ENCODE results near the gene AXIN1.

DNA sequence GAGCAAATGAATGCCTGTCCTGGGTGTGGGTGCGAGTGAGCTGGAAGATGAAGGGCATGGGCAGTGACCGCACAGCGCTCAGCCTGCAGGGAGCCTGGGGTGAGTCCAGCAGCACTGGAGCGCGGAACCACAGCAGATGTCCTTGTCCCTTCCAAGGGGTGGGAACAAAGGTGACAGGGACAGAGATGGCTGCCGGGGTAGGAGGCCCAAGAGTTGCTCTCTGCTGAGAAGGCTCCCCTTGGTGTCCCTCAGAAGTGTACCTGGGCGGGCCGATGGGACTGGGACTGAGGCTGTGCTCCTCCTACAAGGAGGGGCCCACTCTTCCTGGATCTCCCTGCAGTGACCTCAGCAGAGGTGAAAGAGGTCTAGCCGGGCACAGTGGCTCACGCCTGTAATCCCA is 36.8 kb upstream of the AXIN1 start:
- TF ChIP-seq, protein P1, sequence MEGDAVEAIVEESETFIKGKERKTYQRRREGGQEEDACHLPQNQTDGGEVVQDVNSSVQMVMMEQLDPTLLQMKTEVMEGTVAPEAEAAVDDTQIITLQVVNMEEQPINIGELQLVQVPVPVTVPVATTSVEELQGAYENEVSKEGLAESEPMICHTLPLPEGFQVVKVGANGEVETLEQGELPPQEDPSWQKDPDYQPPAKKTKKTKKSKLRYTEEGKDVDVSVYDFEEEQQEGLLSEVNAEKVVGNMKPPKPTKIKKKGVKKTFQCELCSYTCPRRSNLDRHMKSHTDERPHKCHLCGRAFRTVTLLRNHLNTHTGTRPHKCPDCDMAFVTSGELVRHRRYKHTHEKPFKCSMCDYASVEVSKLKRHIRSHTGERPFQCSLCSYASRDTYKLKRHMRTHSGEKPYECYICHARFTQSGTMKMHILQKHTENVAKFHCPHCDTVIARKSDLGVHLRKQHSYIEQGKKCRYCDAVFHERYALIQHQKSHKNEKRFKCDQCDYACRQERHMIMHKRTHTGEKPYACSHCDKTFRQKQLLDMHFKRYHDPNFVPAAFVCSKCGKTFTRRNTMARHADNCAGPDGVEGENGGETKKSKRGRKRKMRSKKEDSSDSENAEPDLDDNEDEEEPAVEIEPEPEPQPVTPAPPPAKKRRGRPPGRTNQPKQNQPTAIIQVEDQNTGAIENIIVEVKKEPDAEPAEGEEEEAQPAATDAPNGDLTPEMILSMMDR (IDR thresholded peaks at IDR 0.05), result no peak
- TF ChIP-seq ZBTB21 (CRISPR knock-in tag; IDR thresholded peaks at IDR 0.05; ENCODE audit: borderline replicate concordance) (no peak), SMAD3 (CRISPR knock-in tag; IDR thresholded peaks at IDR 0.05; ENCODE audit: borderline replicate concordance) (no peak), ZNF281 (CRISPR knock-in tag; IDR thresholded peaks at IDR 0.05) (no peak), PREB (CRISPR knock-in tag; IDR thresholded peaks at IDR 0.05; ENCODE audit: borderline replicate concordance) (no peak), ATF6 (CRISPR knock-in tag; IDR thresholded peaks at IDR 0.05) (no peak), USF2 (CRISPR knock-in tag; IDR thresholded peaks at IDR 0.05) (no peak), ZNF671 (CRISPR knock-in tag; IDR thresholded peaks at IDR 0.05) (no peak), CBFB (CRISPR knock-in tag; IDR thresholded peaks at IDR 0.05; ENCODE audit: low read depth) (no peak), ZNF423 (CRISPR knock-in tag; IDR thresholded peaks at IDR 0.05) (no peak)
- TF ChIP-seq, protein P2, sequence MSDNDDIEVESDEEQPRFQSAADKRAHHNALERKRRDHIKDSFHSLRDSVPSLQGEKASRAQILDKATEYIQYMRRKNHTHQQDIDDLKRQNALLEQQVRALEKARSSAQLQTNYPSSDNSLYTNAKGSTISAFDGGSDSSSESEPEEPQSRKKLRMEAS (CRISPR knock-in tag; IDR thresholded peaks at IDR 0.05), result no peak
- TF ChIP-seq, protein P3, sequence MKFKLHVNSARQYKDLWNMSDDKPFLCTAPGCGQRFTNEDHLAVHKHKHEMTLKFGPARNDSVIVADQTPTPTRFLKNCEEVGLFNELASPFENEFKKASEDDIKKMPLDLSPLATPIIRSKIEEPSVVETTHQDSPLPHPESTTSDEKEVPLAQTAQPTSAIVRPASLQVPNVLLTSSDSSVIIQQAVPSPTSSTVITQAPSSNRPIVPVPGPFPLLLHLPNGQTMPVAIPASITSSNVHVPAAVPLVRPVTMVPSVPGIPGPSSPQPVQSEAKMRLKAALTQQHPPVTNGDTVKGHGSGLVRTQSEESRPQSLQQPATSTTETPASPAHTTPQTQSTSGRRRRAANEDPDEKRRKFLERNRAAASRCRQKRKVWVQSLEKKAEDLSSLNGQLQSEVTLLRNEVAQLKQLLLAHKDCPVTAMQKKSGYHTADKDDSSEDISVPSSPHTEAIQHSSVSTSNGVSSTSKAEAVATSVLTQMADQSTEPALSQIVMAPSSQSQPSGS (CRISPR knock-in tag; IDR thresholded peaks at IDR 0.05; ENCODE audit: borderline replicate concordance, low read depth), result no peak

Data from WTC11 (cell line).